H9 (cell line): Measurements from ENCODE around the gene GCM1. TPM values are rescaled to one million over a fixed set of nuclear protein-coding genes. Genes with fewer than 3 reads are reported as not detected.
A peak's percentile ranks its signal among the peaks of the same experiment; 100 is the strongest.

Source experiments
- DNase-seq: peaks from one replicate; pipeline ENCODE4 v3.0.0-alpha.2; 2017
- H2AFZ ChIP-seq: one replicate; pipeline ENCODE4 v1.6.1; 2013; ENCODE audit warnings: mild to moderate bottlenecking, low read length, control low read depth, moderate library complexity
- H2AK5ac ChIP-seq: 2 replicates; pipeline ENCODE4 v1.6.1; 2013; ENCODE audit warnings: low read length, control low read depth, mixed read lengths; ENCODE audit not compliant: insufficient read length
- H2BK120ac ChIP-seq: one replicate; pipeline ENCODE4 v1.6.1; 2013; ENCODE audit warnings: low read depth, mild to moderate bottlenecking, low read length, control low read depth, inconsistent platforms; ENCODE audit not compliant: poor library complexity, severe bottlenecking
- H2BK12ac ChIP-seq: 2 replicates; pipeline ENCODE4 v1.6.1; 2013; ENCODE audit warnings: low read length, control low read depth, mixed read lengths, low read depth; ENCODE audit not compliant: insufficient read length
- H2BK15ac ChIP-seq: 2 replicates; pipeline ENCODE4 v1.6.1; 2013; ENCODE audit warnings: low read depth, low read length, control low read depth
- H2BK20ac ChIP-seq: one replicate; pipeline ENCODE4 v1.6.1; 2013; ENCODE audit warnings: low read depth, mild to moderate bottlenecking, low read length, control low read depth, inconsistent platforms; ENCODE audit not compliant: poor library complexity, severe bottlenecking
- H2BK5ac ChIP-seq: 2 replicates; pipeline ENCODE4 v1.6.1; 2013; ENCODE audit warnings: low read length, control low read depth, mixed read lengths; ENCODE audit not compliant: insufficient read length
- H3K14ac ChIP-seq: 2 replicates; pipeline ENCODE4 v1.6.1; 2013; ENCODE audit warnings: low read length, control low read depth; ENCODE audit not compliant: insufficient read depth
- H3K18ac ChIP-seq: 2 replicates; pipeline ENCODE4 v1.6.1; 2013; ENCODE audit warnings: low read depth, mild to moderate bottlenecking, mixed read lengths, low read length, control low read depth; ENCODE audit not compliant: insufficient read length
- H3K23ac ChIP-seq: 2 replicates; pipeline ENCODE4 v1.6.1; 2013; ENCODE audit warnings: low read length, control low read depth, mixed read lengths, low read depth; ENCODE audit not compliant: insufficient read length
- H3K23me2 ChIP-seq: 2 replicates; pipeline ENCODE4 v1.6.1; 2013; ENCODE audit warnings: low read depth, mild to moderate bottlenecking, mixed read lengths, low read length, control low read depth; ENCODE audit not compliant: insufficient read length, poor library complexity, severe bottlenecking
- H3K27ac ChIP-seq: 2 replicates; pipeline ENCODE4 v1.5.1; 2013; ENCODE audit warnings: low read length, control low read depth, mixed read lengths, low read depth; ENCODE audit not compliant: insufficient read length
- H3K27me3 ChIP-seq: 2 replicates; pipeline ENCODE4 v1.6.1; 2013; ENCODE audit warnings: low read length, control low read depth, inconsistent platforms; ENCODE audit not compliant: insufficient read depth
- H3K4ac ChIP-seq: 2 replicates; pipeline ENCODE4 v1.6.1; 2013; ENCODE audit warnings: low read depth, mild to moderate bottlenecking, control low read depth, inconsistent platforms, low read length, moderate library complexity
- H3K4me1 ChIP-seq: 2 replicates; pipeline ENCODE4 v1.6.1; 2013; ENCODE audit warnings: low read length, control low read depth, inconsistent platforms; ENCODE audit not compliant: insufficient read depth
- H3K4me2 ChIP-seq: 2 replicates; pipeline ENCODE4 v1.6.1; 2013; ENCODE audit warnings: low read length, control low read depth, mixed read lengths; ENCODE audit not compliant: insufficient read length, insufficient read depth
- H3K56ac ChIP-seq: 2 replicates; pipeline ENCODE4 v1.6.1; 2013; ENCODE audit warnings: low read depth, mild to moderate bottlenecking, mixed read lengths, low read length, control low read depth; ENCODE audit not compliant: insufficient read length
- H3K79me1 ChIP-seq: 2 replicates; pipeline ENCODE4 v1.6.1; 2013; ENCODE audit warnings: low read depth, mild to moderate bottlenecking, moderate library complexity, low read length, control low read depth, inconsistent platforms; ENCODE audit not compliant: insufficient read depth, poor library complexity, severe bottlenecking
- H3K79me2 ChIP-seq: 2 replicates; pipeline ENCODE4 v1.6.1; 2013; ENCODE audit warnings: low read length, control low read depth, inconsistent platforms; ENCODE audit not compliant: insufficient read depth
- H3K9ac ChIP-seq: 2 replicates; pipeline ENCODE4 v1.6.1; 2013; ENCODE audit warnings: low read length, control low read depth, mixed read lengths; ENCODE audit not compliant: insufficient read length; ENCODE audit errors: extremely low read depth
- H3K9me3 ChIP-seq: one replicate; pipeline ENCODE4 v1.6.1; 2013; ENCODE audit warnings: low read depth, low read length, inconsistent platforms; ENCODE audit not compliant: control insufficient read depth
- H3T11ph ChIP-seq: one replicate; pipeline ENCODE4 v1.6.1; 2013; ENCODE audit warnings: mild to moderate bottlenecking, low read length, control low read depth, inconsistent platforms
- H4K20me1 ChIP-seq: one replicate; pipeline ENCODE4 v1.6.1; 2013; ENCODE audit not compliant: control insufficient read depth, insufficient read length, insufficient read depth
- H4K5ac ChIP-seq: 2 replicates; pipeline ENCODE4 v1.6.1; 2013; ENCODE audit warnings: low read depth, mild to moderate bottlenecking, mixed read lengths, low read length, control low read depth; ENCODE audit not compliant: insufficient read length
- H4K8ac ChIP-seq: replicated peaks from 2 replicates; pipeline ENCODE4 v1.6.1; 2013; ENCODE audit warnings: low read length, control low read depth, mixed read lengths, low read depth; ENCODE audit not compliant: insufficient read length
- H4K91ac ChIP-seq: 2 replicates; pipeline ENCODE4 v1.6.1; 2013; ENCODE audit warnings: low read depth, mild to moderate bottlenecking, moderate library complexity, mixed read lengths, low read length, control low read depth; ENCODE audit not compliant: insufficient read length
- H3K27ac Mint-ChIP-seq, 3 experiments: 2 replicates in 2 of 3; 3 replicates in 1 of 3; pipeline ENCODE4 v1.8.0; 2020 to 2021; ENCODE audit warnings: mixed read lengths in 3 of 3, mild to moderate bottlenecking in 1 of 3, moderate library complexity in 1 of 3
- H3K27me3 Mint-ChIP-seq: 2 replicates; pipeline ENCODE4 v1.8.0; 2021; ENCODE audit warnings: low read depth, mild to moderate bottlenecking, moderate library complexity, mixed read lengths
- H3K36me3 Mint-ChIP-seq, 3 experiments: 2 replicates in 2 of 3; 3 replicates in 1 of 3; pipeline ENCODE4 v1.8.0; 2020 to 2021; ENCODE audit warnings: low read depth in 3 of 3, mixed read lengths in 3 of 3; ENCODE audit not compliant: insufficient read depth in 1 of 3
- H3K4me1 Mint-ChIP-seq, 2 experiments: 2 replicates each; pipeline ENCODE4 v1.8.0; 2020; ENCODE audit warnings: mixed read lengths in 2 of 2
- H3K4me3 Mint-ChIP-seq, 2 experiments: 2 replicates in 1 of 2; 3 replicates in 1 of 2; pipeline ENCODE4 v1.8.0; 2020 to 2021; ENCODE audit warnings: mild to moderate bottlenecking in 2 of 2, mixed read lengths in 2 of 2, moderate library complexity in 1 of 2
- H3K9me3 Mint-ChIP-seq, 2 experiments: 2 replicates in 1 of 2; 3 replicates in 1 of 2; pipeline ENCODE4 v1.8.0; 2020; ENCODE audit warnings: mild to moderate bottlenecking in 2 of 2, mixed read lengths in 2 of 2, moderate library complexity in 1 of 2
- CTCF ChIP-seq: fragments of 200-600 bp; sonication (generic); conservative IDR thresholded peaks from 3 replicates; pipeline ENCODE4 v1.8.0; 2021; ENCODE audit warnings: antibody characterized with exemption, mild to moderate bottlenecking
- WGBS: extraction: QIAGEN DNeasy Blood & Tissue Kit; methylation state at CpG from one replicate; pipeline ENCODE4 v1.1.7; 2013; ENCODE audit warnings: missing lambda C conversion rate, low lambda C conversion rate, mixed read lengths; ENCODE audit not compliant: insufficient read length; ENCODE audit errors: extremely low coverage; 5-methylcytosine and 5-hydroxymethylcytosine counted together
- total RNA-seq: library from RNA; stranded (reverse); gene quantifications from 2 replicates; pipeline ENCODE4 v1.2.1, GENCODE V29; 2021

GCM1 gene
- total RNA-seq, 1 experiment from 2014 or later: not detected

DNA sequence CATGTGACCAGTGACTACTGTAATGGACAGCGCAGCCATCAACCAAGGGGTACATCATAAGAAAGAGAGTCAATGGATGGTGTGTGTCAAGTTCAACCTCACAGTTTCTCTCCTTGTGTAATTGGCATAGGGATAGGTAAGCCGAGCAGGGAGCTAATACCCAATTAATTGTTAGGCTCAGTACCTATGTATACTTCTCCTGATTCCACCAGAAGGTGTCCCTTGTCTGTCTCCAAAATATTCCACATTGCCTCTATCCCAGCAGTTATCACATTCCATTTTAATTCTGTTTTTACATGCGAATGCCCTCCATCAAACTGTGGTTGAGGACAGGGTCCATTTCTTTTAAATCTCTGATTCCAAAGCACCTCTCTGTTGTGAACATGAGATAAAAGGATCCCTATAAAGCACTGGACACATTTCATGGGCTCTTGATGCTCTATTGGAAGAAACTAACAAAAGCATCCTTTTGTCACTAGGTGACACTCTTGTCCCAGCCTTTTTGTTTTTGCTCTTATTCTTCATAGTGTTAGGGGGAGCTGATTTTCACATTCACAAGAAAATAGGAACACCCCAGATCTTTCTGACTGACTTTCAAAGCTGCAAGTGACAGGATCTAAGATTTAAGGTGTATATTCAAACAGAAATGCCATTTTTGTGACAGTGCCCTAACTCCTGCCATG is 44.5 kb downstream of the GCM1 start:
- H3K27me3 Mint-ChIP-seq: no peaks in the 10 kb centered on the region
- Histone ChIP-seq H3K9ac (no peak overlapping the region), H4K5ac (no peak overlapping the region), H3K27ac (no peak overlapping the region), H4K8ac (no peak overlapping the region), H3K9me3 (no peaks in the 10 kb centered on the region), H3K4ac (no peak overlapping the region), H2BK12ac (no peak overlapping the region), H2BK120ac (no peak overlapping the region), H3K27me3 (no peaks in the 10 kb centered on the region), H3T11ph (no peak overlapping the region), H2AK5ac (no peak overlapping the region), H3K4me2 (no peak overlapping the region), H3K56ac (no peak overlapping the region), H2BK5ac (no peak overlapping the region), H2AFZ (no peak overlapping the region), H4K20me1 (no peaks in the 10 kb centered on the region), H3K23ac (no peak overlapping the region), H3K79me2 (no peaks in the 10 kb centered on the region), H4K91ac (no peak overlapping the region), H3K18ac (no peak overlapping the region), H3K14ac (no peak overlapping the region), H2BK20ac (no peak overlapping the region), H3K4me1 (no peaks in the 10 kb centered on the region), H2BK15ac (no peak overlapping the region), H3K79me1 (no peaks in the 10 kb centered on the region), H3K23me2 (no peaks in the 10 kb centered on the region)
- H3K4me1 Mint-ChIP-seq: peaks cover 11 to 15% of the 10 kb centered on the region in 2 experiments
- H3K9me3 Mint-ChIP-seq: no peaks in the 10 kb centered on the region
- peak; percentile 53; the same call in 2 of the 3 replicates for TF ChIP-seq CTCF
- no peak for DNase-seq
- H3K27ac Mint-ChIP-seq: no peak overlapping the region
- no CpG with 5 or more reads among the region's 3 CpGs for WGBS
- H3K36me3 Mint-ChIP-seq: peaks cover 0 to 12% (median 2%) of the 10 kb centered on the region in 3 experiments; a peak in 3 of 7 replicates
- no peak overlapping the region for H3K4me3 Mint-ChIP-seq
